ENCODE measurements around the gene DTX1. TPM values are rescaled to one million over a fixed set of nuclear protein-coding genes. Genes with fewer than 3 reads are reported as not detected.

Gene DTX1
- total RNA-seq, 1 donor from 2014 or later: not detected

DNA sequence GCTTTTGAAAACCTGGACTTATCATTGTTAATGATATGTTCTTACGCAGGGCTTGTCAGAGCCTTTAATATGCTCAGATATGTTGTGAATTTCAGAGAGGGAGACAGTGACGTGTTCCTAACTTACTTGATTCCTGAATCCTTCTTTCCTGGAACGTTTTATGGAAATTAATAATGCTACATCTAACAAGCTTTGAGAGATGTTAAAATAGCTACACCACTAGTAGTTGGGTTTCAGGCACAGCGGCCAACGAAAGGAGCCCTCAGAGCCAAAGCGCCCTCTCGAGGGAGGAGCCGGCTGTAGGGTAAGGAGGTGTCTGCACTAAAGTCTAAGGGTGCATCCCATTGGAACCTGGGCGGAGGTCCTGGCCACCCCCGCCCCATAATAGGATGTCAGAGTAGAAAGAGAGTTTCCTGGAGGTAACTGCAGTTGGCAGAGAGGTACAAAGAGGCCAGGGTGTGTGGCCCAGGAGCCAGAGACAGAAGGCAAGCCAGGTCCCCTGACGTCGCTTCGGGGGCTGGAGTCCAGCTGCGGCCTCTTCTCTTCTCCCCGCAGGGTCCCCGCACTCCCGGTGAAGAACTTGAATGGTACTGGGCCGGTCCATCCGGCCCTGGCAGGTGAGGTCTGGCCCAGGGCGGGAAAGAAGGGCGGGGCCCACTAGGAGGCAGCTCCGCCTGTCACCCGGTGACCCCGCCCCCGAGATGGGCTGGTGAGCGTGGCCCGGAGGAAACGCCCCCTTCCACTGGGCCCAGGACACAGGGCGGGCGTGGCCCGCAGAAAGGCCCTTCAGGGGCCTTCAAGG lies 36.3 kb downstream of the DTX1 start:
- intact Hi-C loops (cut with micrococcal nuclease): no loop called here

DNA sequence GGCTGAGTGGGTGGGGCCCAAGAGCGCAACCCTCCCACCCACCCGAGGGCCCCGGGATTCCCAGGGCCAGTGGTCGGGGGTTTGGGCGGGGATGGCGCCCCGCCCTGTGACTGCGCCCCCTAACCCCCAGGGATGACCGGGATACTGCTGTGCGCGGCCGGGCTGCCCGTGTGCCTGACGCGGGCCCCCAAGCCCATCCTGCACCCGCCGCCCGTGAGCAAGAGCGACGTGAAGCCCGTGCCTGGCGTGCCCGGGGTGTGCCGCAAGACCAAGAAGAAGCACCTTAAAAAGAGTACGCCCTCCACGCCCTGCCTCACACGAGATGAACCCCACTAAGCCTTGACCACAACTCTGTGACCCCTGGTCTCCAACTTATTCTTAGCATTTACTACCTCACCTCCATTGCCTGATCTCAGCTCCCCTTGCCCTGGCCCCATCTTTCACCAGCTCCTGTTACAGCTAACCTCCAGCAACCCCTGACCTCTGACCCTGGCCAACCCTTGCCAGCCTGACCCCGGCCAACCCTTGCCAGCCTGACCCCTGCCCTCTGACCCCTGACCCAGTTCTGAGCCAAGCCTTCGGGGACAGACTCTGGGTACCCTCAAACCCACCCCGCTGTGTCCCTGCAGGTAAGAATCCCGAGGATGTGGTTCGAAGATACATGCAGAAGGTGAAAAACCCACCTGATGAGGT lies 37.0 kb downstream of the DTX1 start:
- intact Hi-C loops (cut with micrococcal nuclease): no loop called here

DNA sequence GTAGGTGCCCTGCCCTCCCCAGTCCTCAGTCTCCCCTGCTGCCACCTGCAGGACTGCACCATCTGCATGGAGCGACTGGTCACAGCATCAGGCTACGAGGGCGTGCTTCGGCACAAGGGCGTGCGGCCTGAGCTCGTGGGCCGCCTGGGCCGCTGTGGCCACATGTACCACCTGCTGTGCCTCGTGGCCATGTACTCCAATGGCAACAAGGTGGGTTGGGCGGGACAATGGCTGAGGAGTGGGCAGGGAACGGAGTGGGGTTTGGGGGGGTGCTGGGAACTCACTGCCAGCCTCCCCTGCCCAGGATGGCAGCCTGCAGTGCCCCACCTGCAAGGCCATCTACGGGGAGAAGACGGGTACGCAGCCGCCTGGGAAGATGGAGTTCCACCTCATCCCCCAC lies 38.2 kb downstream of the DTX1 start:
- intact Hi-C loops (cut with micrococcal nuclease): no loop called here

DNA sequence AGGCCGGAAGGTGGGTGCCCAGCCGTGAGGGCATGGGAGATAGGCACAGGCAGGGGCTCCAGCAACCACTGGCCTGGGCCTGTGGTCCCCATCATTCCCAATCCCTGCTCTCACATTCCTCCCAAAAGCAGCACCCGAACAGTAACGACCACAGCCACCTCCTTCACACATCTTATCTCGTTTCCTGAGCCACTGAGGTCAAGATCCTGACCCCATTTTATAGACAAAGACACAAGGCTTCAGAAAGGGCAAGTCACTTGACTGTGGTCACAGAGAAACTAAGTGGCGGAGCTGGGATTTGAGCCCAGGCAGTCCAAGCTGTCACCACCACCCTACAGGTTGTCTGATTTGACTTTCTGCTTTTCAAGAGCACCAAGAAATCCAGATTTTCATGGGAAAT lies 38.9 kb downstream of the DTX1 start:
- intact Hi-C loops (cut with micrococcal nuclease): no loop called here

DNA sequence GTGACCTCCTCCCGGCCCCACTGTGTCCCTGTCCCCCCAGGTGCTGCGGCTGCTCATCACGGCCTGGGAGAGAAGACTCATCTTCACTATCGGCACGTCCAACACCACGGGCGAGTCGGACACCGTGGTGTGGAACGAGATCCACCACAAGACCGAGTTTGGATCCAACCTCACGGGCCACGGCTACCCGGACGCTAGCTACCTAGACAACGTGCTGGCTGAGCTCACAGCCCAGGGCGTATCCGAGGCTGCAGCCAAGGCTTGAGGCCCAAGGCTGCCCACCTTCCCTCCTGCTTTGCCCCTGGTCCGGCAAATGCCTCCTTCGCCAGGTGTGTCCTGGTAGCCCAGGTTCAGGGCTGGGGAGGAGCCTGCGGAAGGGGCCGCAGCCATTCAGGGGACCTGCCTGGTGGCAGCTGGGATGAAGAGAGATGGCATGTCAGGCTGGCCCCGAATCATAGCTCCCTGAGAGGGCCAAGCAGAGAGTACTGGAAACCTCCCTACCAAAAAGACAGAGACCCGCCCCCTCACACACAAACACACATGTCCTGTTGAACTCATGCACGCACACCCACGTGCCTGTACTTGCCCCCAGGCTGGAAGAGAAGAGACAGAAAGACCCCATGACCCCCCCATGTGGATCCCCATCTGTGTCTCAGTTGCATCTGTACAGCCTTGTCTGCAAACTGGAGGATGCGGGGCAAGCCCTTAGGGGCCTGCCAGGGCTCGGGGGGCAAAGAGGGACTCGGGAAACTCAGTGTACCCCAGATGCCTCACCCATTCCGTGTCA lies 40.3 kb downstream of the DTX1 start:
- intact Hi-C loops (cut with micrococcal nuclease): no loop called here

DNA sequence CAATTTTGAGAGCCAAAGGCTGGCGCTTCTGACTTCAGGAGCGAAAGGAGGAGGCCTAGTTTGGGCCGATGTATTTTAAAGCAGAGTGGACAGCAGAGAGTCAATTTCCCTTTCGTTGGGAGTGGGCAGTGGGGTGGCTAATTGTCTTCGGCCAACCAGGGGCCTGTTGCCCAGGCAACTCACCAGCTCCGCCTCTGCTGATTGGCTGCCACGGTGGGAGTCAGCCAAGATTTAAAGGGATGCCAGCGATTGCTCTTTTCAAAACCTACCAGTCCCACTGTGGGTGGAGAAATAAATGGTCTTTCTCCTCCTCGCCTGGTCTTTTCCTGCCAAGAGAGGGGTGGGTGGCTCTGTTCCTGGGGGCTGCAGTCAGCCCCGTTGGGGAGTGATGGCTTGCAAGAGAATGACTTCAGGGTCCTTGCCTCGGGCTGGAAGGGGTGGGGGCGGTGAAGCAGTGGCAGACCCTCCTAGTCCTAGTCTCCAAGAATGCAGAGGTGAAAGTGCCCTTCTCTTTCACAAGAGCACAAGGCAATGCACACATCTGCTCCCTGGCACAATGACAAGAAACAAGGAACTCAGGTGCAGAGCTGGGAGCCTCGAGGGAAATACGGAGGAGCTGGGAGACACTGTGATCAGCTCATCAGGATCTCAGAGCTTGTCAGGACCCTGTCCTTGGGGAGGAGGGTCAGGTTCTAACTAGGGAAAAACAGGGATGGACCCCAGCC lies 41.3 kb downstream of the DTX1 start:
- intact Hi-C loops (cut with micrococcal nuclease): loop anchor here (1.0 kb wide), 1 partner anchor 50 kb away; no protein-coding TSS in a partner anchor

DNA sequence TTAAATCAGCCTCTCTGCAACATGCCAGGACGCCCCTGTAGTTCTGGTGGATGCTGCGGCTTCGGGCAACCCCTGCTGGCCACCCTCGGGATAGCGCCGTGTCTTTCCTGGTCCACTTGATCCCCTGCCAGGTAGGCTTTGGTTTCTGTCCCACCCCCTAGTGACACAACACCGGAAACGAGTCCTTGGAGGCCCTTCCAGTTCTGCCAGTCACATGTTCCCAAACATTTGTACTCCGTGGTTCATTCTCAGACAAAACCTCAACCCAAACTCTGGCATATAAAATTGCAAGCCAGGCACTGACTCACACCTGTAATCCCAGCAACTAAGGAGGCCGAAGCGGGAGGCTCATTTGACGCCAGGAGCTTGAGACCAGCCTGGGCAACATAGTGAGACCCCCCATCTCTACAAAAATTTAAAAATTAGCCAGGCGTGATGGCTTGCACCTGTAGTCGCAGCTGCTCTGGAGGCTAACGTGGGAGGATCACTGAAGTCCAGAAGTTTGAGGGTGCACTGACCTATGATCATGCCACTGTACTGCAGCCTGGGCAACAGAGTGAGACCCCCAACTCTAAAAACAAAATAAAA lies 42.0 kb downstream of the DTX1 start:
- intact Hi-C loops (cut with micrococcal nuclease): loop anchor here (1.0 kb wide), 1 partner anchor 50 kb away; no protein-coding TSS in a partner anchor

DNA sequence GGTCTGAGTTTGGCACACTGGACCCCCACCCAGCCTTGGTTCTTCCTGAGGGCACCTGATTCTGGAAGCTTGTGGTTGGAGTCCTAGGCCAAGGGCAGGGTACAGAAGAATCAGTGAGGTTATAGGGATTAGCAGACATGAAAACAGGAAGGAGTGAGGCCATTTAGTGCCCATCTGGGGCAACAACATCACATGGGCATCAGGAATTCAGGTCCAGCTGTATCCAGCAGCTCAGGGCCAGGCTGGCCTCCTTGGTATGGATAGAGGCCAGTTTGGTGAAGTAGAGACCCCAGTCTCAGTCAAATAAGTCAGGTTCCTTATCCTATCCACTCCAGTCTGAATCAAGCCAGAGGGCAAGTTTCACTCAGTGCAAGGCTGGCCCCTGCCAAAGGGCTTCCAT lies 42.8 kb downstream of the DTX1 start:
- intact Hi-C loops (cut with micrococcal nuclease): no loop called here

DNA sequence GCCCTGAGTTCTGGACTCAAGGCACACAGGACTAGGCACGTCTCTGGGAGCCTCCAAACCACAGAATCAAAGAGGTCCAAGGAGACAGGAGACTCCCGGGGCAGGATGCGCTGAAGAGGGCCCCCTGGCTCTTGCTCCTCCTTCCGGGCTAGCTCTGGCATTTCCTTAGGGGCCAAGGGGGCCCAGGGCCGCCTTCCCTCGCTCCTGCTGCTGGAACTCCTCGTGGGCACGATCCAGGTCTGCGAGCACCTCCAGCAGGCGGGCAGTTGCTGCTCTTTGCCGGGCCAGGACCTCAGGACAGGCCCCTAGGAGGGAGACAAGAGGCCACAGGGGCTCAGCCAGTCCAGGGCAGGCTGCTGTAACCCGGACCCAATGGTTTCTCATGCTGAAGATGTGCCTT lies 43.2 kb downstream of the DTX1 start:
- intact Hi-C loops (cut with micrococcal nuclease): no loop called here

DNA sequence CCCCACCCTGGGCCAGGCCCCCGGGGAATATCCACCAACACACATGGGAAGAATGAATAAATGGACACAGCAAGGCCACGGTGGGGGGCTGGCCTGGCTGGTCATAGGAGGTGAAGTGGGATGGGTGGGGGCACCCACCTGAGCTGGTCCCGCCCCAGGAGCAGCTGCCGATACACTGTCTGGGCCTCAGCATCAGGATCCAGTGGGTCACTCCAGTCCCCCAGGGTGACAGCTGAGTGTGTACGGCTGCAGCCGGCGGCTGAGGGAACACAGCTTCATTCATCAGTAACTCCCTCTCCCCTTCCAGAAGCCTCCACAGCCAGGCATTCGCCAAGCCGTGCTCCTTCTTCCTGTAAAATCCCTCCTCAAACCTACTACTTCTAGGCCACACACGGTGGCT lies 45.2 kb downstream of the DTX1 start:
- intact Hi-C loops (cut with micrococcal nuclease): no loop called here

DNA sequence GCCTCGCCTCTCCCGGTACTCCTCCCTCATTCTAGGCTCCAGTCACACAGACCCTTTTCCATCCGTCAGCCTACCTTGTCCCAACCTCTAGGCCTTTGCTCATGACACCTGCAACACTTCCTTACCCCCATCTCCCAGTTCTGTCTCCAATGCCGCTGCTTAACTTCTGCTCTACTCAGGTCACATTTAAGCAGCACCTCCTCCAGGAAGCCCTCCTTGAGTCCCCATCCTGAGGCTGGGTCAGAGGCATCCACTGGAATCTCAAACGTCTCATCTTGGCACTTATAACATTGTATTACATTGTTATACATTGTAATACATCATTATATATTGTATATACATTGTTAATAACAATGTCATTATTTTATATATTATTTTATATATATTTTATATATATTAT lies 46.3 kb downstream of the DTX1 start:
- intact Hi-C loops (cut with micrococcal nuclease): no loop called here

DNA sequence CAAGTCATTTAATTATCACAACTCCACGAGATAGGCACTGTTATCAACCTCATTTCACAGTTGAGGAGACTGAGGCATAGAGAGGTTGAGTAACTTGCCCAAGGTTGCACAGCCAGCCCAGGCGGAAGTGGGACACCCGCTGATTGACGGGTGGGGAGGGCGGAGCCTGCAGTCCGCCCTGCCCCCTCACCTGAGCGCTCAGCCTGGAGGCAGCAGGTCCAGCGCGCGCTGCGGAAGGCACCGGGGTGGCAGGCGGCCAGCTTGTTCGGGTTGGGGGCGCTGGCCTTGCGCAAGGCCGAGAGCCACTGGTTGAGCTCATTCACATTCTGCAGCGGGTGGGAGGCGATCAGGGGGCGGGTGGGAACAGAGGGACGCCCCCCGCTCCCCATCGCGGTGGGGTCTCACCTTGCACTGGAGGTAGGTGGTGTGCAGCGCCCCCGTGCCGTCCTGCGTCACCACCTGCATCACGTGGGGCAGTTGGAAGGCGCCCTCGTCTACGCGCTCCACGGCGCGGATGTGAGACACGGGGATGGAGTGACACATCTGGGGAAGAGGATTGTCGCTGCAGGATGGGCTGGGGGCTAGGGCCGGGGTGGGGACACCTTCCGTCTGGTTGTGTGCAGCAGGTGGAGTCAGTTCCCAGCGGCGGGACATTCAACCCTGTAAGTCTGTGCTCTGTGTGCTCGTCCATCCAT lies 47.4 kb downstream of the DTX1 start:
- intact Hi-C loops (cut with micrococcal nuclease): no loop called here

DNA sequence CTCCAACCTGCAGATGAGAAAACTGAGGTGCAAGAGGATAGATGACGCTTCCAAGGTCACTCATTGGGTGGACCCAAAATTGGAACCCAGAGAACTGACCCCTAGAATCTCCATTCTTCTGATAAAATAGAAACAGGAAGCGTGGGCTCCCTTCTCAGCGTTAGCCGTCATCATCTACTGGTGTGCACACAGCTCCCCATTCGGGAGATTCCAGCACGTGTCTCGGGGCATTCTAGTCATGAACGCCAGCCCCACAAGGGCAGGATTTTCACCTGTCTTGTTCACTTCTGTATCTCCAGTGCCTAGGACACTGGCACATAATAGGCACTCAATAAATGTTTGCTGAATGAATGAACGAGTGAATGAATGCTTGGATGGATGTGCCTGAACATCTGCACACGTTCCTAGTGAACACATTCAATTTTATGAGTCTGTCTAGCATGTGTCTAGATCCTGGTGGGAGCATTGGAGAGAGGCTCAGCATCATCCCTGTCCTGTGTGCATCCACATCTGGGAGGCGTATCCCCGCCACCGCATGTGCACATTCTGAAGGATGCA lies 48.5 kb downstream of the DTX1 start:
- intact Hi-C loops (cut with micrococcal nuclease): no loop called here

DNA sequence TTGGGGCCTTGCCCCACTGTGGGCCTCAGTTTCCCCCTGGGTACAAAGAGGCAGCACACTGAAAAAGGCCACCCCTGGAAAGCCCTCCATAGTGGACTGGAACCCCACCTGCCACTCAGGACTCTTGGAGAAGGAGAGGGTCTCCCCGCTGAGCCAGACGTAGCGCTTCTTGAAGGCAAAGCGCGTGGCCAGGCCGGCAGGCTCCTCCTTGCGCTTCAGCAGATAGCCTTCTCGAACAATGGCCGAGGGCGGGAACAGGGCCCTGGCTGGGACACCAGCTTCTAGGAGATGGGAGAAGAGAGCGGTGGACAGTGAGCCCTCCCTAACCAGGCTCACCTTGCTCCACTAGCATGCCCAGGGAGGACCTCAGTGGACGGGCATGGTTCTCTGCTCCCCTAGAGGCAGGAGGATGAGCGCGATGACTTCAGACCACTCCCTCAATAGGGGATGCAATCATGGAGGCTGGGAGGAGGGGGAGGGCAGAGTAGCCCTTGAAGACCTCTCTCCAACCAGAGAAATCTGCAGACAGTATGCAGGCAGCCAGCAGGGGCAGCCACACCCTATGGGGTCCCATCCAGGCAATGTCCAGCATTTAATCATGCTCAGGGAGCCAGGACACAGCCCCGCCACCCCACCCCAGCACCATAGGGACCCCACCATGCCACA lies 49.2 kb downstream of the DTX1 start:
- intact Hi-C loops (cut with micrococcal nuclease): no loop called here

DNA sequence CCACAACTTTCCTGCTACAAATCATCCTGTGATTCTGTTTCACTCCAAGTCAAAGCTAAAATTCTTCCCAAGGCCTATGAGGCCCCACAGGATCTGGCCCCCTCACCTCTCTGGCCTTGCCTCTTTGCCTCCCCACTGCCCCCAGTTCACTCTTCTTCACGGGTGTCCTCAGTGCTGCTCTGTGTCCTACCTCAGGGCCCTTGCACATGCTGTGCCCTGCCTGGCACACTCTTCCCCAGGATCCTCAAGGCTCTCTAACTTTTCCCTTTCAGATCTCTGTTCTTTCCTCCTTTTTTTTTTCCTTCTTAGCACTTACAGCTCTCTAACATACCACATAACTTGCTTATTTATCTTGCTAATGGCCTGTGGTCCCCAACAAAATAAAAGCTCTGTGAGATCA lies 49.8 kb downstream of the DTX1 start:
- intact Hi-C loops (cut with micrococcal nuclease): no loop called here

DNA sequence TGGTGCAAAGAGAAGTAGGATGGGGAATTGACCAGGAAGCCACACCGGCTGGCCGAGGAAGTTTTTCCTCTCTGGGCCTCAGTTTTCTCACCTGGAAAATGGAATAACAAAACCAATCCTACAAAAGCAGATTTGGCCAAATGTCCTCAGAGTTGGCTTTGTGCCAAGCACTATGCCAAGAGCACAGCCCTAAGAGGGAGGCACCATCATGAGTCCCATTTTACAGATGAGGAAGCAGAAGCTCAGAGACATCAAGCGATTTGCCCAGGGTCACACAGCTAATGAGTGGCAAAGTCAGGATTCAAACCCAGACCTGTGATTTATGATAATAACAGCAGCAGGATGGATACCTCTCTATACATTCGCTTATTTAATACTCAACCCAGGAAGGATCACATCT lies 51.8 kb downstream of the DTX1 start:
- intact Hi-C loops (cut with micrococcal nuclease): no loop called here

DNA sequence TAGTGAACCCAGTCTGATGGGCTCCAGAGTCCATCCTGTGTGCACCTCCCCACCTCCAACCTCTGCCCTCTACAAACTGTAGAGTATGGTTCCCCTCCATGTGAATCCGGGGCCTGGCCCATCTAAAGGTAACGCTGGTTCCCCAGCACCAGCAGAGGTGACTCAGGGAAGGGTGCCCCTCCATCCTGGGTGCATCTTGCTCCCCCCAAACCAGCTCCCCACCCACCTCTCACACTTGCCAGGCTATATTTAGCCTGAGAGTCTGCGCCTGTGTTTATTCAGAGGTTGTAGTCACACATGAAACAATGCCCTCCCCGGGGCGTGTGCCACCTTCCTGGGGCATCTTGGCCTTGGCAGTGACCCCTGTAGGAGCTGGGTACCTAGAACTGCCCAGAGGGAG lies 52.8 kb downstream of the DTX1 start:
- intact Hi-C loops (cut with micrococcal nuclease): no loop called here

DNA sequence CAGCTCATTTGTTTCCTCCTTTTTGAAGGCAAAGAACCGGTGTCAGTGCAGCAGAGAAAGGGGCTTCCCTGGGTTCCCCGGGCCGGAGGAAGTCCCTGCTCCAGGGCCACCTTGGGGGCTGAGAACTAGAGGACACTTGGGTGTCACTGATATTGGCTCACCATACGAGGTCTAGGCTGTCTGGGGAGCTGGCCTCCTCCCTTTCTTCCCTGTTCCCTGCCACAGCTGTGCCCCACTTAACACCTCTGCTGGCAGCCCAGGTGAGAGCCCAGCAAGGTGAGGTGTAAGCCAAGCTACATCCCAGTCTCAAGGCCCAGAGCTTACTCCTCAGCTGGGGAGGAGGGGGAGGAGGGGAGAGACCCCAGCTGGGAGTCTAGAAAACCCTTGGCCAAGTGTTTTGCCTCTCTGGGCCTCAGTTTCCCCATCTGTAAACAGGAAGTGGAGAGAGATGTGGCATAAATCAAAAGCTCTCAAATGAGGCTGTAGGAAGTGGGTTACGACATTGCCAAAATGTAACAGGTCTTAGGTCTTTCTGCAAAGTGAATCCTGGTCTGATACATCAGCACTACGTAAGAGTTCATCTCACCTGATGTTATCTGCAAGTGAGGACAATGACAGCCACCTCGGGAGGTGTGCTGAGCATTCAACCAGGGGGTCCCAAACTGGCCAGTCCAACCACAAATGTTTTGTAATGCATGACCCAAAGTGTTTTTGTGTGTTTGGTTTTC lies 53.5 kb downstream of the DTX1 start:
- intact Hi-C loops (cut with micrococcal nuclease): no loop called here

DNA sequence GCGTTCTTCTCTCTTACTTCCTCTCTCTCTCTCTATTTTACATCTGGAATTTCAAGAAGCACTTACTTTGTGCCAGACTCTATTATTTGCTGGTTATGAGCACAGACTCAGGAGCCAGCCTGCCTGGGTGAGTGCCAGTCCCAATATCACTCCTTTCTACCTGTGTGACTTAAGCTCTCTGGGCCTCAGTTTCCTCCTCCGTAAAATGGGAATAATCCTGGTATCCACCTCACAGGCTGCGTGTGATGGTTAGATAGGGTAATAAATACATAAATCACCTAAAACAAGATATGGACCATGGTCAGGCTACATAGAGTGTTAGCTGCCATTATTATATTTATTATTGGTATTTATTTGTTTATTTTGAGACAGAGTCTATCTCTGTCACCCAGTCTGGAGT lies 54.7 kb downstream of the DTX1 start:
- intact Hi-C loops (cut with micrococcal nuclease): no loop called here

All from T-helper 2 cell treated with Interferon-gamma antibody and Interleukin-4, amounts not matched to agents 100 ng/mL and 5 ng/mL, for 36 hours (primary cell).